ENCODE results near the gene ATP5PD. TPM values are rescaled to one million over a fixed set of nuclear protein-coding genes. Genes with fewer than 3 reads are reported as not detected.
"Not testable (repeated sequence)": the region's sequence is repeated elsewhere in the genome, so short reads cannot be mapped to it uniquely, and the experiment has no call there.

Gene ATP5PD
- total RNA-seq, 1 donor from 2014 or later = 239 TPM

GRCh38 chr17:75009139-75009724 is 37.5 kb downstream of the ATP5PD start:
- no peaks in the 10 kb centered on the region for H3K27me3 ChIP-seq (ENCODE audit: insufficient read depth, low read length)
- Mint-ChIP-seq H3K4me3 (ENCODE audit: unreplicated experiment) (no peak overlapping the region), H3K9me3 (ENCODE audit: unreplicated experiment) (no peaks in the 10 kb centered on the region), H3K27me3 (ENCODE audit: low read depth, unreplicated experiment) (no peaks in the 10 kb centered on the region), H3K27ac (ENCODE audit: unreplicated experiment) (no peak overlapping the region), H3K4me1 (ENCODE audit: low read depth, unreplicated experiment) (peaks cover 10% of the 10 kb centered on the region), H3K36me3 (ENCODE audit: low read depth, unreplicated experiment) (peaks cover 7% of the 10 kb centered on the region)
- peaks cover 14% of the 10 kb centered on the region for H3K4me1 ChIP-seq (ENCODE audit: insufficient read depth, low read length)
- H3K9me3 ChIP-seq (ENCODE audit: insufficient read depth, low read depth, low read length) = no peaks in the 10 kb centered on the region
- TF ChIP-seq EZH2 (IDR thresholded peaks at IDR 0.05; ENCODE audit: insufficient read depth, low read length) = no peak
- no peak for TF ChIP-seq CTCF (IDR thresholded peaks at IDR 0.05; ENCODE audit: insufficient read depth, low read depth, low read length)
- FAIRE-seq (no peak), DNase-seq (ENCODE audit: low read depth) (no peak)
- peaks cover 12% of the 10 kb centered on the region for H3K79me2 ChIP-seq (ENCODE audit: insufficient read depth, low read length)
- H3K27ac ChIP-seq (ENCODE audit: low read depth, low read length) = no peak overlapping the region
- peaks cover 11% of the 10 kb centered on the region for H4K20me1 ChIP-seq (ENCODE audit: insufficient read depth, low read length)
- no peak overlapping the region for H3K4me3 ChIP-seq (ENCODE audit: insufficient read depth, low read depth, low read length)
- no peak overlapping the region for H2AFZ ChIP-seq (ENCODE audit: low read depth, low read length)
- H3K9ac ChIP-seq (ENCODE audit: low read length) = no peak overlapping the region
- peaks cover 4% of the 10 kb centered on the region for H3K36me3 ChIP-seq (ENCODE audit: insufficient read depth, low read length)
- H3K4me2 ChIP-seq (ENCODE audit: low read length) = no peak overlapping the region

- Histone ChIP-seq H3K4me1 (ENCODE audit: insufficient read depth, low read length) (peaks cover 9% of the 10 kb centered on the region), H4K20me1 (ENCODE audit: insufficient read depth, low read length) (peaks cover 11% of the 10 kb centered on the region), H3K79me2 (ENCODE audit: insufficient read depth, low read length) (peaks cover 6% of the 10 kb centered on the region), H3K36me3 (ENCODE audit: insufficient read depth, low read length) (peaks cover 4% of the 10 kb centered on the region), H3K27me3 (ENCODE audit: insufficient read depth, low read length) (no peaks in the 10 kb centered on the region), H3K4me3 (ENCODE audit: insufficient read depth, low read depth, low read length) (no peak overlapping the region), H3K4me2 (ENCODE audit: low read length) (no peak overlapping the region), H3K9me3 (ENCODE audit: insufficient read depth, low read depth, low read length) (no peaks in the 10 kb centered on the region), H2AFZ (ENCODE audit: low read depth, low read length) (no peak overlapping the region), H3K9ac (ENCODE audit: low read length) (no peak overlapping the region), H3K27ac (ENCODE audit: low read depth, low read length) (no peak overlapping the region)
- no peaks in the 10 kb centered on the region for H3K27me3 Mint-ChIP-seq (ENCODE audit: low read depth, unreplicated experiment)
- no peak overlapping the region for H3K27ac Mint-ChIP-seq (ENCODE audit: unreplicated experiment)
- TF ChIP-seq EZH2 (IDR thresholded peaks at IDR 0.05; ENCODE audit: insufficient read depth, low read length) (no peak), CTCF (IDR thresholded peaks at IDR 0.05; ENCODE audit: insufficient read depth, low read depth, low read length) (no peak)
- H3K9me3 Mint-ChIP-seq (ENCODE audit: unreplicated experiment) = no peaks in the 10 kb centered on the region
- peaks cover 5% of the 10 kb centered on the region for H3K4me1 Mint-ChIP-seq (ENCODE audit: low read depth, unreplicated experiment)
- H3K36me3 Mint-ChIP-seq (ENCODE audit: low read depth, unreplicated experiment) = peaks cover 5% of the 10 kb centered on the region
- no peak overlapping the region for H3K4me3 Mint-ChIP-seq (ENCODE audit: unreplicated experiment)
- FAIRE-seq (no peak), DNase-seq (ENCODE audit: low read depth) (no peak)
Observed at GRCh38 chr17:75008373-75008772, 38.4 kb downstream of the ATP5PD start.

- Histone ChIP-seq H3K4me2 (ENCODE audit: low read length) (no peak overlapping the region), H3K36me3 (ENCODE audit: insufficient read depth, low read length) (peaks cover 7% of the 10 kb centered on the region), H3K27ac (ENCODE audit: low read depth, low read length) (no peak overlapping the region), H3K9ac (ENCODE audit: low read length) (no peak overlapping the region), H3K27me3 (ENCODE audit: insufficient read depth, low read length) (no peaks in the 10 kb centered on the region), H3K4me3 (ENCODE audit: insufficient read depth, low read depth, low read length) (no peak overlapping the region), H3K4me1 (ENCODE audit: insufficient read depth, low read length) (peaks cover under 1% of the 10 kb centered on the region), H3K9me3 (ENCODE audit: insufficient read depth, low read depth, low read length) (no peaks in the 10 kb centered on the region), H3K79me2 (ENCODE audit: insufficient read depth, low read length) (no peaks in the 10 kb centered on the region), H4K20me1 (ENCODE audit: insufficient read depth, low read length) (peaks cover 16% of the 10 kb centered on the region), H2AFZ (ENCODE audit: low read depth, low read length) (no peak overlapping the region)
- H3K36me3 Mint-ChIP-seq (ENCODE audit: low read depth, unreplicated experiment) = peaks cover 10% of the 10 kb centered on the region
- no peaks in the 10 kb centered on the region for H3K9me3 Mint-ChIP-seq (ENCODE audit: unreplicated experiment)
- no peak for FAIRE-seq
- H3K4me1 Mint-ChIP-seq (ENCODE audit: low read depth, unreplicated experiment) = no peaks in the 10 kb centered on the region
- H3K27me3 Mint-ChIP-seq (ENCODE audit: low read depth, unreplicated experiment) = no peaks in the 10 kb centered on the region
- no peak overlapping the region for H3K4me3 Mint-ChIP-seq (ENCODE audit: unreplicated experiment)
- DNase-seq (ENCODE audit: low read depth) = no peak
- H3K27ac Mint-ChIP-seq (ENCODE audit: unreplicated experiment) = no peak overlapping the region
- no peak for TF ChIP-seq CTCF (IDR thresholded peaks at IDR 0.05; ENCODE audit: insufficient read depth, low read depth, low read length)
- no peak for TF ChIP-seq EZH2 (IDR thresholded peaks at IDR 0.05; ENCODE audit: insufficient read depth, low read length)
Observed at GRCh38 chr17:75006653-75007052, 40.1 kb downstream of the ATP5PD start.

DNA sequence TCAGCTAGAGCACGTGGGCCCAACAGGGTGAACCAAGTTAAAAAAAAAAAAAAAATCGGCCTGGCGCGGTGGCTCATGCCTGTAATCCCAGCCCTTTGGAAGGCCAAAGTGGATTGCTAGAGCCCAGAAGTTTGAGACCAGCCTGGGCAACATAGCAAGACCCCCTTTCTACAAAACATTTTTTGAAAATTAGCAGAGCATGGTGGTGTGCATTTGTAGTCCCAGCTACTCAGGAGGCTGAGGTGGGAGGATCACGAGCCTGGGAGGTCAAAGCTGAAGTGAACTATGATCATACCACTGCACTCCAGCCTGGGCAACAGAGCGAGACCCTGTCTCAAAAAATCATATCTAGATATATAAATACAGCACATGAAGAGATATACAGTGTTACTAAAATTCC is 40.7 kb downstream of the ATP5PD start:
- peaks cover 12% of the 10 kb centered on the region for H3K36me3 Mint-ChIP-seq (ENCODE audit: low read depth, unreplicated experiment)
- H3K4me1 Mint-ChIP-seq (ENCODE audit: low read depth, unreplicated experiment); H3K79me2 ChIP-seq (ENCODE audit: insufficient read depth, low read length); DNase-seq (ENCODE audit: low read depth); H3K27ac Mint-ChIP-seq (ENCODE audit: unreplicated experiment); H3K9me3 ChIP-seq (ENCODE audit: insufficient read depth, low read depth, low read length); H2AFZ ChIP-seq (ENCODE audit: low read depth, low read length); H3K4me1 ChIP-seq (ENCODE audit: insufficient read depth, low read length); FAIRE-seq; H3K36me3 ChIP-seq (ENCODE audit: insufficient read depth, low read length); H3K27me3 Mint-ChIP-seq (ENCODE audit: low read depth, unreplicated experiment); H3K4me3 Mint-ChIP-seq (ENCODE audit: unreplicated experiment); H3K4me3 ChIP-seq (ENCODE audit: insufficient read depth, low read depth, low read length); H3K9ac ChIP-seq (ENCODE audit: low read length); H3K4me2 ChIP-seq (ENCODE audit: low read length); H3K9me3 Mint-ChIP-seq (ENCODE audit: unreplicated experiment); H3K27ac ChIP-seq (ENCODE audit: low read depth, low read length); H3K27me3 ChIP-seq (ENCODE audit: insufficient read depth, low read length): not testable (repeated sequence)
- H4K20me1 ChIP-seq (ENCODE audit: insufficient read depth, low read length) = peaks cover 22% of the 10 kb centered on the region

All from astrocyte (in vitro differentiated cells and primary cell).